ENCODE measurements around the gene MAP3K4.
A peak's percentile ranks its signal among the peaks of the same experiment; 100 is the strongest.
"Not testable (repeated sequence)": the region's sequence is repeated elsewhere in the genome, so short reads cannot be mapped to it uniquely, and the experiment has no call there.

The MAP3K4 gene

DNA sequence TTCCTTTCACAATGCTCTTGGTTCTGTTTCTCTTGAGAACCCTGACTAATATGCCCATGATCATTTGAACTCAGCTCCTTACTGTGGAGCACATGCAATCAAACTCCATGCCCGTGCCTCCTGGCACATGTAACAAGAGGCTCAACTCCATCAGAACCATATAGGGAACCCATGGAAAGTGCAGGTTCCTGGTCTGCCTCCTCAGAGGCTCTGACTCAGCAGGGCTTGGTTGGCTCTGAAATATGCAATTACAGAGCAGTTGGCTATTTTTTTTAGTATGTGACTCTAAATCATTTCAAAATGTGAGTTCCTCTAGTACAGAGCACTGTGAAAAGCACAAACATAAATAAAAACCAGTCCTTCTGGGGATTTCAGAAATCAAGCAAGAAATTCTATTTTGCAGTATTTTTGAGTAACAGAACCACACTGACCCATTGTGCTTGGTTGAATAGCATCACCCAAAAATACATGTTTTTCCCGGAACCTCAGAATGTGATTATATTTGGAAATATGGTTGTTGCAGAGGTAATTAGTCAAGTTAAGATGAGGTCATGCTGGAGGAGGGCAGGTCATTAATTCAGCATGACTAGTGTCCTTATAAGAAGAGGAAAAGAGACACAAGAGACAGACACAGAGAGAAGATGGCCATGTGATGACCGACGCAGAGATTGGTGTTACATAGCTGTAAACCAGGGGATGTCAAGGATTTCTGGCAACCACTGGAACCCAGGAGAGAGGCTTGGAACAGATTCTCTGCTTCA lies 13.2 kb upstream of the MAP3K4 start:
- TF ChIP-seq, protein P1, sequence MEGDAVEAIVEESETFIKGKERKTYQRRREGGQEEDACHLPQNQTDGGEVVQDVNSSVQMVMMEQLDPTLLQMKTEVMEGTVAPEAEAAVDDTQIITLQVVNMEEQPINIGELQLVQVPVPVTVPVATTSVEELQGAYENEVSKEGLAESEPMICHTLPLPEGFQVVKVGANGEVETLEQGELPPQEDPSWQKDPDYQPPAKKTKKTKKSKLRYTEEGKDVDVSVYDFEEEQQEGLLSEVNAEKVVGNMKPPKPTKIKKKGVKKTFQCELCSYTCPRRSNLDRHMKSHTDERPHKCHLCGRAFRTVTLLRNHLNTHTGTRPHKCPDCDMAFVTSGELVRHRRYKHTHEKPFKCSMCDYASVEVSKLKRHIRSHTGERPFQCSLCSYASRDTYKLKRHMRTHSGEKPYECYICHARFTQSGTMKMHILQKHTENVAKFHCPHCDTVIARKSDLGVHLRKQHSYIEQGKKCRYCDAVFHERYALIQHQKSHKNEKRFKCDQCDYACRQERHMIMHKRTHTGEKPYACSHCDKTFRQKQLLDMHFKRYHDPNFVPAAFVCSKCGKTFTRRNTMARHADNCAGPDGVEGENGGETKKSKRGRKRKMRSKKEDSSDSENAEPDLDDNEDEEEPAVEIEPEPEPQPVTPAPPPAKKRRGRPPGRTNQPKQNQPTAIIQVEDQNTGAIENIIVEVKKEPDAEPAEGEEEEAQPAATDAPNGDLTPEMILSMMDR (IDR thresholded peaks at IDR 0.05; ENCODE audit: low read depth, low read length, missing control alignments): no peak
- no peak overlapping the region for H3K4me3 ChIP-seq (replicated peaks; ENCODE audit: low read depth, low read length)

DNA sequence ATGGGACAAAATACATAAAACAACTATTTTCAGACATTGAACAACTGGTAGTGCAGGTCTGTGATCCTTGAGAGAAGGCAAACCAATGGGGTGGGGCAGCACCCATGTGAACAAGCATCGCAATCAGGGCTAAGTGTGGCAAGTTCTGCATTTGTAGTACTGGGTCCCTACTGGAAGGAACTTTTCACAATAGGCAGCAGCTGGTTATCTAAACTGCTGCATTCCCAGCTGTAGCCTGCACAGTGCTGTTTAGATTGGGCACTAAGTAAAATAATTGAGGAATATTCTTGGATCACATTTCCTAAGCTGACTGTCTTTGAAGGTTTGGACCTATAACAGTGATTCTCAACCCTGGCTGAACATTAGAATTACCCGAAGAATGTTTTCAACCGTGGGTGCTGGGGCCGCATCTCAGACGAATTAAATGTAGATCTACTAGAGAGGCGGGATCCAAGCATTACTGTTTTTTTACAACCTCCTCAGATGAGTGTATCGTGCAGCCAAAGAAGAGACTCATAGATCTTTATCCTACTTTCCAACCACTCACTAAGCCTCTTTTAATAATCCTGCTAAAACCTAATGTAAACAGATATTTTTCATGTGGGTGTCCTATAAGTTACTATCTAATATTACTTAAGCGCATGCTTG lies 12.4 kb upstream of the MAP3K4 start:
- TF ChIP-seq, protein P1 (IDR thresholded peaks at IDR 0.05; ENCODE audit: low read depth, low read length, missing control alignments): no peak
- DNase-seq (ENCODE audit: extremely low read depth, low read depth): no peak
- no peak overlapping the region for H3K4me3 ChIP-seq (replicated peaks; ENCODE audit: low read depth, low read length)

More for the DNA sequence above, 13.2 kb upstream of the MAP3K4 start:
- no peak for DNase-seq (ENCODE audit: extremely low read depth, low read depth)

DNA sequence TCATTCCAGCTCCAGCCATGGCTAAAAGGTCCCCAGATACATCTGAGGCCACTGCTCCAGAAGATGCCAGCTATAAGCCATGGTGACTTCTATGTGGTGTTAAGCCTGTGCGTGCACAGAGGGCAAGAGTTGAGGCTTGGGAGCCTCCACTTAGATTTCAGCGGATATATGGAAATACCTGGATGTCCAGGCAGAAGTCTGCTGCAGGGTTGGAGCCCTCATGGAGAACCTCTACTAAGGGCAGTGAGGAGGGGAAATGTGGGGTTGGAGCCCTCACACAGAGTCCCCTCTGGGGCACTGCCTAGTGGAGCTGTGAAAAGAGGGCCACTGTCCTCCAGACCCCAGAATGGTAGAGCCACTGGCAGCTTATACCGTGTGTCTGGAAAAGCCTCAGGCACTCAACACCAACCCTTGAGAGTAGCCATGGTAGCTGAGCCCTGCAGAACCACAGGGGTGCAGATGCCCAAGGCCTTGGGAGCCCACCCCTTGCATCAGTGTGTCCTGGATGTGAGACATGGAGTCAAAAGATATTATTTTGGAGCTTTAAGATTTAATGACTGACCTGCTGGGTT lies 8.1 kb upstream of the MAP3K4 start:
- H3K4me3 ChIP-seq (replicated peaks; ENCODE audit: low read depth, low read length); DNase-seq (ENCODE audit: extremely low read depth, low read depth): not testable (repeated sequence)

DNA sequence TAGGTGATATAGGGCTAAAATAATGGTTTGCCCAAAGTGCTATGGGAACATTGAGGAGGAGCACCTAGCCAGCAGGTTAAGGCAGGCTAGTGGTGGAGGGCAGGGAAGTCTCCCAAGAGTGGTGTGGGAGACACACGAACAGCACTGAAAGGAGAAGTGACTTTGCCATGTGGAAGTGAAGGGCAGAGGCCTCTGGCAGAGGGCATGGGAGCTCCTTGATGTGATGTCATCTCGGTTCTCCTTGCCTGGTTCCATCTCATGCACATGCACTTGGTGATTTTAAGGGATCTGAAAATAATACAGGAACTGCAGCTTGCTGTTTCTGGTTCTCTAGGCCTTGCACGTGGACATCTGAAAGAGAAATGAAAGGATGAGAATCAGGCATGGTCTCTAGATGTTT lies 4.7 kb upstream of the MAP3K4 start:
- no peak for DNase-seq (ENCODE audit: extremely low read depth, low read depth)
- H3K4me3 ChIP-seq (replicated peaks; ENCODE audit: low read depth, low read length): no peak overlapping the region
- TF ChIP-seq, protein P1 (IDR thresholded peaks at IDR 0.05; ENCODE audit: low read depth, low read length, missing control alignments): no peak

DNA sequence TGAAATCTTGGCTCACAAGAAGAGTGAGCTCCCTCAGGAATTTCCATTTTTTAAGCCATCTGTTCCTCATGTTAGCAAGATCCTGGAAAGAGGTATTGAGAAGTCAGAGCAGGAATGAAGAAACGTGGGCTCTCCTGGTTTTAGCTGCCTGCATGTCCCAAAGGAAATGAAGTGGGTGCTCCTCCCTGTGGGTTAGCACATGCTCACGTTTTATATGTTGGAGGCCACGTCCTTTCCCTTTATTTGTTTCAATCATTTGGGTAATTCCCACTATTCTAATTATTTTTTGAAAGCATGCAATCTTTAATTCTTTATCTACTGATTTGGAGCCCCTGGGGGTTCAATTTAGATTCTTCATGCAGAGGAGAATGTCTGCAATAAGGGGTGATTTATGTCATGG lies 4.3 kb upstream of the MAP3K4 start:
- TF ChIP-seq, protein P1 (IDR thresholded peaks at IDR 0.05; ENCODE audit: low read depth, low read length, missing control alignments): no peak
- DNase-seq (ENCODE audit: extremely low read depth, low read depth): no peak
- no peak overlapping the region for H3K4me3 ChIP-seq (replicated peaks; ENCODE audit: low read depth, low read length)

DNA sequence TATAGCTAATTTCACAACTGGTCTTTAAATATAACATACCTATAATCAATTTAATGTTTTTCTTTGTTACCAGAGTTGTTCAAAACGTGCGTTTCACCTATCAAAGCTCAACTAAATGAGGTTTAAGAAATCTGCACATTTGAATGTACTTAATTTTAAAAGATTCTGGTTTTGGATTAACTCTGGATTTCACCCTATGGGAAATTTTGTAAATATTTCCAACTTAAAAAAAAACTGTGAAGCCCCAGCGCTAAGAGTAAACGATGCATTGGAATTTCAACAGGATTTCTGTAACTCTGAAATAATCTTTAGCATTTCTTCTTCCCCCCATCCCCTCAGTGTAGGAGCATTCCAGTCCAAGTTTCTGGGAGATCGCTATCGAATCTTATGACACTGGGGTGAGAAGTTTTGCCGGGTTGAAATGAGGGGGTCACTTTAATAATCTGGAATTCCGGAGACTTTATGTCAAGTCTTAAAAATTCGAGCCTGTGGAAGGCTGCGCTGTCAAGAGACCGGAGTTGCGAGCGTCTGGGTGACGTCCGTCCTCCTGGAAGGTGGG lies 643 bp upstream of the MAP3K4 start:
- peak overlapping the region; percentile 70 for H3K4me3 ChIP-seq (replicated peaks; ENCODE audit: low read depth, low read length)
- no peak for DNase-seq (ENCODE audit: extremely low read depth, low read depth)
- TF ChIP-seq, protein P1 (IDR thresholded peaks at IDR 0.05; ENCODE audit: low read depth, low read length, missing control alignments): no peak

Data from HFF-Myc (cell line).